RPMI8226 (cell line): ENCODE results near the gene FXYD6.

ENCODE experiments used
- DNase-seq: peaks from one replicate; pipeline ENCODE4 v3.0.0-alpha.2; 2015

Gene FXYD6

DNA sequence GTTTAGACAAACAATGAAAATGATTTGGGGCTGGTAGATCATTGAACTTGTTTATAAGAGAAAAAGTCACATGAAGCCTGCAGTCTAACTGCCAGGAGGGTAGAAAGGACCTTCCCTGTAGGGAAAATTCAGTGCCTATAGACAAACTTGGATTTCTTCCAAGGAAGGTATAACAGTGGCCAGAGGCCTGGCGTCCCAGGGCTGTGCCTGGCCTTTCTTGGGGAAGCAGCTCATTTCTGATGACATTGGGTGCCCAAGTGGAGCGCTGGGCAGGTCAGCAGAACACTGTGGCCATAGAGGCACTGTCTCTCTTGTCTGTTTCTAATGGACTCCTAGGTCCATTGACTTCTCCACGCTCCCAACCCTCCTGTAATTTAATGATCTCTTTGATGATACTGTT is 6.6 kb upstream of the FXYD6 start:
- DNase-seq = no peak

DNA sequence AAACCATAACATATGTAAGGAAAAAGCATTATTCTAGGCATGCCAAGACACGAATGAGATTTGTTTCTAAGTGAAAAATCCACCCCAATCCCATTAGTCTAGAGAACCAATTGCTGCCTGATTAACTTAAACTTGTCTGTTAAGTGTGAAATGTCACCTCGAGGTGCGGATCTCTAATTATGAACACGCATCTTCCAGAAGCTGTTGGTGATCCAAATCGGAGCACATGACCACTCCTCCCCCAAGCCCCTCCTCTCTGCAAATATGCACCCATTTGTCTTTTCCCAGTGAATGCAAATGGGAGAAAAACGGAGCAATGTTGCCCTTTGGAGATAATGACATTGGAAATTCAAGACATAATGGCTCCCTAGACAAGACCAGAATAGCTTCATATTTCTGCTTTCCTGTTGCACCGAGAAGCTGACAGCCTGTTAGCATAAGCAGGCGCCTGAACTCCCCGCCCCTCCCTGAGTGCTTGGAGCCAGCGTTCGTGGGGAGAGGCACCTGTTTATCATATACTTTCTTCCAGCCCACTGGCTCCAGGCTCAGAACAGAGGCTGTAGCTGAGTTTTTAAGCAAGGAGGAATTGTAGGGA is 6.0 kb upstream of the FXYD6 start:
- no peak for DNase-seq

GRCh38 chr11:117881217-117881616 is 4.8 kb upstream of the FXYD6 start:
- no peak for DNase-seq

DNA sequence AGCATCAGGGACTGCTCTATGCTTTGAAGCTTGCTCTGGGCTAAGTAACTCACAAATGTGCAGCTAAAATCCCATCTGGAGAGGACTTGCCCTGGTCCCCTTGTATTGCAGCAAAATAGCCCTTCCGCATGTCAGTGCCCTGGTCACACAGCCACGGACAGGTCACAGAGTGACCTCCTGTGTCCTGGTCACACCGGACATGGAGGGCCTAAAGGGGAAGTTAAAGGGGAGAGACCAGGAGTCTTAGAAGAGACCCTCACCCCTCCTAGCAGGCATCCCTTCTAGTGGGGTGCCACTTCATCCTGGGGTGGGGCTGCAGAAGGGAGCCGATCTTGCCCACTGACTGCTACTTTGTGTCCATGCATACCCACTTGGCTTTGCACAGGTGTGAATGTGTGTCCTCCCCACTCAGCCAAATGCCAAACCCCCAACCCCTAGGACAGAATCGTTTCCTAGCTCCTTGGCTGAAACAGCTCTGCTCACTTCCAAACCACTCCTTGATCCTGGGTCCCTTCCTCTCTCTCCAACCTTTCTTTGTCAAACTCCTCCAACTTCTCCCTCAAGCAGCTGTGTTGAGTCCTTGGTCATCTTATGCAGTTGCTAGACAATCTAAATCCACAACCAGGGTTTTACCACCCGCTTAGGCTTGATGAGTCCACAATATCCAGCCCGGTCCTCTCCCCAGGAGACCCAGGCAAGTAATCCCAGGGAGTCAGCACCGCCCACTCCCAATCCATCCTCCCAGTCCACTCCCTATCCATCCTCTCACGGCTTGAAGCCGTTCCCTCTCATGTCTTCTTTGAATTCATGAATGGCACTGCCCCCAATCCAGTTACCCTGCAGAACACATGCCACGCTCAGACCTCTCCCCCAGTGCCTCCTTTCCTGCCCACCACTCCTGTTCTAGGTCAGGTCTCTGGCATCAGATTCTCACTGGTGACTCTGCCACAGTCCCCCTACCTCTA is 3.3 kb upstream of the FXYD6 start:
- DNase-seq = no peak

- no peak for DNase-seq
Measured at GRCh38 chr11:117878939-117879475, 2.5 kb upstream of the FXYD6 start.

- DNase-seq = no peak
Measured at GRCh38 chr11:117878314-117878938, 2.0 kb upstream of the FXYD6 start.

GRCh38 chr11:117877120-117877784 is 794 bp upstream of the FXYD6 start:
- DNase-seq = no peak

DNA sequence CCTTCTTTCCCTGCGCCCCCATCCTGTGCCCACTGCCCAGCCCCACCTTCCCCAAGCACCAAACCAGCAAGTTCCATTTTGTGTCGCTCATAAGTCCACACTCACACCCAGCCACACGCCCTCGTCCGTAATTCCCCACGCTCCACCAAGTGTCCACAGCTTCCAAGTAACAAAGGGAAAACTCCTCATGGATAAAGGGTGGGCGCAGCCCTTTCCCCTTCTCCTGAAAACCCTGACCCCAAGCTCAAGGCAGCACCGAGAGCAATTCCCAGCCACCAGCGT is 458 bp downstream of the FXYD6 start:
- DNase-seq = no peak

GRCh38 chr11:117875382-117876058 is 938 bp downstream of the FXYD6 start:
- DNase-seq = no peak

DNA sequence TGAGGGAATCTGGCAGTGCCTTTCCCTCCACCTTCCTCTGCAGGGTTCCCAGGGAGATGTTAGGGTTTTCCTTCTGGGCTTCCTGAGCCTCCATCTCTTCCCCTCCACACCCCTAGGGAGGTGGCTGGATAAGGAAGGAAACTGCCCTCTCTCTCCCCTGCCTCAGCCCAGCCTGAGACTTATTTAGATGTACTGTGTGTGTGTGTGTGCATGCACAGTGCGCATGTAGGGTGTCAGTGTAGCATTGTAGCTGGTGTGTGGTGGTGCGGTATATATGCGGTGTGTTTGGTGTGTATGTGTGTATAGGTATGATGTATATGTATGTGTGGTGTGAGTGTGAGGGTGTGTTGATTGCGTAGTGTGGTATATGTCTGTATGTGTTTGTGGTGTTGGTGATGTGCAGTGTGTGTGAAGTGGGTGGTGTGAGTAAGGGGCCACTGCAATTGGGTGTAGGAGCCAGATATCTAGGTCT is 1.5 kb downstream of the FXYD6 start:
- DNase-seq = no peak

GRCh38 chr11:117874253-117874909 is 2.1 kb downstream of the FXYD6 start:
- DNase-seq = no peak

- no peak for DNase-seq
Measured at GRCh38 chr11:117873828-117874125, 2.7 kb downstream of the FXYD6 start.

DNA sequence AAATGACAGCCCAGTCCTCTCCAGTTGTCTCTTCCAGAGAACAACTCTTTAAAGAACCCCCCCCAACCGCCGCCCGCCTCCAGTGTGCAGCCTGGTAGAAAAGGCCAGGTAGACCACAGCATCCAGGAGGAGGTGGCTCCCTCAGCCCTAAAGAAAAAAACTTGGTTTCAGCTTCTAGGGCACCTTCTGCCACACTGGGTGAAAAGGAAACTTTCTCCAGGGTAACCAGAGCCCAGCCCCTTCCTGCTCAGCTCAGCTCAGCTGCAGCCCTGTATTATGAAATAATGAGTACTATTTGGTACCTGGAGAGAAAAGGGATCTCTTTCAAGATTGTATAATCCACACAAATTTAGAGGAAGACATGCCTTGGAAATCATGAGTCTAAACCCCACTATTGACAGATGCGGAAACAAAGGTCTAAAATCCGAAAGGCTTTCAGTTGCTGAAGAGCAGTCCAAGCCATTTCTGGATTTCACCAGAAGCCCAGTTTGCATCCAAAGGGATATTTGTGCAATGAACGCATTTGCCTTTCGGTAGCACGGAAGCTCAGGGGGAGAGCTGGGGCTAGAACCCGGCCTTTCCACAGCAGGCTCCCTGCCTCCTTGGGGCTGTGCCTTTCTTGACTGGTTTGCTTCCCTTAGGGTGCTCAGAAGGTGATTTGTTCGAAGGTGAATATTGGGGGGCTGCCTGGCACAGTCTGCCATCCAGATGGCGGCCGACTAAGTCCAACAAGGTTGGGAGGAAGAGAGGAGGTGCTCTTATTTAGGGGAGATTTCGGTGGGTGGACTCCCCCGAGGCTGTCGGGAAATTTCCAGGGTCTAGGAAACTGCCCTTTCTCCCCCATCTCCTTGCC is 3.3 kb downstream of the FXYD6 start:
- peak; percentile 25 for DNase-seq

DNA sequence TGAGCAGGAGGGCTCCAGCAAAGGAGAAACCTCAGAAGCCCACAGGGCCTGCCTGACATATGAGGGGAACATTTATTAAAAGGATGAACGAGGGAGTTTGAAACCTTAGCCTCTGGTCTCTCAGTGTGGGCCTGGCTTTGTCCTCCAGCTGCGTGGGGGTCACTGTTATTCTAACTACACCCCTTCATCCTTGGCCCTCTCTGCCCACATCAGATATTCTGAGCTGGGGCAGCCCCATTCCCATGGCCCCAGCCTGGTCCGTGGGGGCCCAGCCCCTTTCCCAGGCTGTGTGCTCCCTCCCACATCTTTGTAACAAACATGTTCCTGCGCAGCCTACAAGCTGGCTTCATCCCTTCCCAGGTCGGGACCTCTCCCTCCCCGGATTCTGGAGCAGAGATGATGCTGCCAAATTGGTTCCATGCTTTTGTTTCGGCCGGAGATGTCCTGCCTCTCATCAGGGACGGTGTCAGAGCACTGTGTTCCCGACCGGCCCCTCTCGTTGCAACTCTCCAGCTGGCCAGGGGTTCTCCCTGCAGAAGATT is 4.0 kb downstream of the FXYD6 start:
- DNase-seq = no peak

GRCh38 chr11:117871784-117872183 is 4.7 kb downstream of the FXYD6 start:
- no peak for DNase-seq

GRCh38 chr11:117871160-117871559 is 5.3 kb downstream of the FXYD6 start:
- DNase-seq = no peak

GRCh38 chr11:117870103-117870952 is 6.1 kb downstream of the FXYD6 start:
- DNase-seq = peak; percentile 64

- DNase-seq = no peak
Measured at GRCh38 chr11:117869604-117870003, 6.9 kb downstream of the FXYD6 start.

DNA sequence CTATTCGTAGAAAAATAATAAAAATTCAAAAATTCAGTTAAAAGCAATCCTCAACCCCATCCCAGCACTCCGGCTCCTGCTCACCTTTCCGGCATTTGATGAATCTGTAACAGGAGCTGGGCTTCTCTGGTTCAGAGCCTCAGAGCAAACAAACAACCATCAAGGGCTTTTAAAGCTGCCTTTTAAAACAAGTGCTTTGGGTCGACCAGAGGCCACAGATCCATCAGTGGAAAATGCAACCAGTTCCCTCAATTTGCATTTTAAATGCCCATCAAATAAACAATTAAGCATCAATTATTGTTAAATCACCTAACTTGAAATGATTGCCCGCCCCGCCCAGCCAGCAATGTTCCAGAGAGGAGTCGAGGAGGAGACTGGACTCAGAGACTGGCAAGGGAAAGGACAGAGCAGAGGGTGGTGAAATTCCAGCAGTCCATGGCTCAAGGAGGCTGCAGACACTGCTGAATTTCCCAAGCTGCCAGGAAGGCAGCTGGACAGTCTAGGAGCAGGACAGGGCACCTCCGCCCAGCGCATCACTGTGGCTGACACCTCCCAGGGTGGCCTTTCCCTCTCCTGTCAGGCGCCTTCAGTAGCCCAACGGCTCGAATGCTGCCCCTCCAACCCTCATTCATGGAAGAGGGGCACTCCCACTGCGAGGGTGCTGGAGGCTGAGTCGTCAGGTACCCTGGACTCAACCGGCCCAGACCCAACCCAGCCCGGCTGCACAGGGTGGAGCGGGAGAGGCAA is 7.5 kb downstream of the FXYD6 start:
- no peak for DNase-seq
